Smooth muscle cell (in vitro differentiated cells): Measurements from ENCODE around the gene IL26. TPM values are rescaled to one million over a fixed set of nuclear protein-coding genes. Genes with fewer than 3 reads are reported as not detected.

Source experiments
- DNase-seq: peaks from one replicate; lab custom pipeline; 2025; ENCODE audit not compliant: unreplicated experiment; lab: John Stamatoyannopoulos, UW
- H2AFZ ChIP-seq: fragments of 200-600 bp; sonication (generic); 2 replicates; pipeline ENCODE4 v1.6.0; 2016; ENCODE audit warnings: antibody characterized with exemption, low read depth, mild to moderate bottlenecking
- H3F3A ChIP-seq: fragments of 200-600 bp; sonication (generic); 2 replicates; pipeline ENCODE4 v1.6.0; 2017; ENCODE audit warnings: antibody characterized with exemption, low read depth
- H3K27ac ChIP-seq: fragments of 200-600 bp; sonication (generic); 2 replicates; pipeline ENCODE4 v1.5.1; 2016; ENCODE audit warnings: low read depth, mild to moderate bottlenecking
- H3K27me3 ChIP-seq: fragments of 200-600 bp; sonication (generic); 2 replicates; pipeline ENCODE4 v1.6.1; 2016; ENCODE audit warnings: low read depth, mild to moderate bottlenecking
- H3K36me3 ChIP-seq: fragments of 200-600 bp; sonication (generic); 2 replicates; pipeline ENCODE4 v1.5.1; 2016; ENCODE audit warnings: low read depth
- H3K4me1 ChIP-seq: fragments of 200-600 bp; sonication (generic); 2 replicates; pipeline ENCODE4 v1.5.1; 2016; ENCODE audit warnings: low read depth
- H3K4me2 ChIP-seq: fragments of 200-600 bp; sonication (generic); 2 replicates; pipeline ENCODE4 v1.6.0; 2016; ENCODE audit warnings: mild to moderate bottlenecking
- H3K4me3 ChIP-seq: fragments of 200-600 bp; sonication (generic); 2 replicates; pipeline ENCODE4 v1.5.1; 2016; ENCODE audit warnings: mild to moderate bottlenecking
- H3K79me2 ChIP-seq: fragments of 200-600 bp; sonication (generic); 2 replicates; pipeline ENCODE4 v1.6.0; 2016; ENCODE audit warnings: low read depth, mild to moderate bottlenecking
- H3K9ac ChIP-seq: fragments of 200-600 bp; sonication (generic); 2 replicates; pipeline ENCODE4 v1.6.0; 2016; ENCODE audit warnings: low read depth
- H3K9me3 ChIP-seq: fragments of 200-600 bp; sonication (generic); replicated peaks from 2 replicates; pipeline ENCODE4 v1.5.1; 2016; ENCODE audit warnings: low read depth
- H4K20me1 ChIP-seq: fragments of 200-600 bp; sonication (generic); 2 replicates; pipeline ENCODE4 v1.6.0; 2016; ENCODE audit warnings: low read depth
- WGBS: methylation state at CpG from one replicate; pipeline ENCODE4 v1.1.7; 2016; ENCODE audit warnings: low lambda C conversion rate; 5-methylcytosine and 5-hydroxymethylcytosine counted together
- polyA plus RNA-seq: library from polyadenylated mRNA; unstranded; fragments of >200 nt; fragmentation: Nextera tagmentation; extraction: Ambion mirVana; gene quantifications from 2 replicates; pipeline ENCODE4 v1.2.1, GENCODE V29; 2016
- total RNA-seq: library from RNA; depleted of rRNA; stranded (reverse); fragments of >200 nt; gene quantifications from 2 replicates; pipeline ENCODE4 v1.2.3, GENCODE V29; 2014
- TF ChIP-seq, protein P1 (sequence below): fragments of 200-600 bp; sonication (generic); IDR thresholded peaks from 2 replicates; pipeline ENCODE4 v1.5.1; 2017; ENCODE audit warnings: borderline replicate concordance, mild to moderate bottlenecking, antibody characterized with exemption; ENCODE audit not compliant: insufficient read depth, poor library complexity, severe bottlenecking

Gene IL26
- total and polyA plus RNA-seq, 2 experiments from 2014 or later: not detected

DNA sequence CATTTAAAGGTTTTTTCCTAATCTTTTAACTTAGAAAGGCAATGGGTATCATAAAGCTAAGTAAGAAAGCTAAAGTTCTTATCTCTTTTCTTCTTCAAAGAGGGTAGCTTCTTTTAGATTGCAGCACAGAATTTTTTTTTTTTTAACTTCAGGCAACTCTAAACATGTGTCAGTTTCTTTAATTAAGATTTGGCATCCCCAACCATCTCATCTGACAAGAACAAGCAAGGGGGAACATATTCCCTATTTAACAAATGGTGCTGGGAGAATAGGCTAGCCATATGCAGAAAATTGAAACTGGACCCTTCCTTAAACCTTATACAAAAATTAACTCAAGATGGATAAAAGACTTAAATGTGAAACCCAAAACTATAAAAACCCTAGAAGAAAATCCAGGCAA lies 51.8 kb downstream of the IL26 start:
- Histone ChIP-seq H3K9ac (no peak overlapping the region), H3K36me3 (no peaks in the 10 kb centered on the region), H4K20me1 (no peaks in the 10 kb centered on the region), H3K79me2 (no peaks in the 10 kb centered on the region), H3K4me3 (no peak overlapping the region), H2AFZ (no peak overlapping the region), H3K27me3 (no peaks in the 10 kb centered on the region), H3K4me2 (no peak overlapping the region), H3K27ac (no peak overlapping the region), H3F3A (no peaks in the 10 kb centered on the region), H3K4me1 (peaks cover 6% of the 10 kb centered on the region), H3K9me3 (no peaks in the 10 kb centered on the region)
- no peak for DNase-seq
- TF ChIP-seq, protein P1, sequence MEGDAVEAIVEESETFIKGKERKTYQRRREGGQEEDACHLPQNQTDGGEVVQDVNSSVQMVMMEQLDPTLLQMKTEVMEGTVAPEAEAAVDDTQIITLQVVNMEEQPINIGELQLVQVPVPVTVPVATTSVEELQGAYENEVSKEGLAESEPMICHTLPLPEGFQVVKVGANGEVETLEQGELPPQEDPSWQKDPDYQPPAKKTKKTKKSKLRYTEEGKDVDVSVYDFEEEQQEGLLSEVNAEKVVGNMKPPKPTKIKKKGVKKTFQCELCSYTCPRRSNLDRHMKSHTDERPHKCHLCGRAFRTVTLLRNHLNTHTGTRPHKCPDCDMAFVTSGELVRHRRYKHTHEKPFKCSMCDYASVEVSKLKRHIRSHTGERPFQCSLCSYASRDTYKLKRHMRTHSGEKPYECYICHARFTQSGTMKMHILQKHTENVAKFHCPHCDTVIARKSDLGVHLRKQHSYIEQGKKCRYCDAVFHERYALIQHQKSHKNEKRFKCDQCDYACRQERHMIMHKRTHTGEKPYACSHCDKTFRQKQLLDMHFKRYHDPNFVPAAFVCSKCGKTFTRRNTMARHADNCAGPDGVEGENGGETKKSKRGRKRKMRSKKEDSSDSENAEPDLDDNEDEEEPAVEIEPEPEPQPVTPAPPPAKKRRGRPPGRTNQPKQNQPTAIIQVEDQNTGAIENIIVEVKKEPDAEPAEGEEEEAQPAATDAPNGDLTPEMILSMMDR: no peak

DNA sequence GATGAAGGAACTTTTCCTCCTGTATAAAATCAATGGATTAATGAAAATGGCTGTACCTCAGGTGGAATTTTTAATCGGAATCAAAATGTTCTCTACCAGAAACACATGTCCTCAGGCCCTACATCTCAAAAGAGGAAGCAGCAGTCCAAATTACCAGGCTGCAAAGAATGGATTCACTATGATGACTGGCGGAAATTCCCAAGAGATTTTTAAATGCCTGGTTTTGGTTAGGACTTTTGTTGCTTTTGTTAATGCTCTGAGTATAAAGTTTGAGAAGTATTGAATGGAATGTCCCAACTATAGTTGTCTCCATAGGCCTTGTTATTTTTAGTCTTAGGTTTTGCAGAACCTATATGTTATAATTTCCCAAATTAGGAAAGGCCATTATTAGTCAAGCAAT lies 54.9 kb downstream of the IL26 start:
- Histone ChIP-seq H3K4me2 (no peak overlapping the region), H3F3A (no peaks in the 10 kb centered on the region), H3K27ac (no peak overlapping the region), H4K20me1 (no peaks in the 10 kb centered on the region), H3K9ac (no peak overlapping the region), H3K79me2 (no peaks in the 10 kb centered on the region), H3K27me3 (no peaks in the 10 kb centered on the region), H3K4me3 (no peak overlapping the region), H3K36me3 (no peaks in the 10 kb centered on the region), H2AFZ (no peak overlapping the region), H3K4me1 (no peaks in the 10 kb centered on the region), H3K9me3 (no peaks in the 10 kb centered on the region)
- TF ChIP-seq, protein P1: no peak
- WGBS: 94% methylated on average over 2 of the region's 2 CpGs
- no peak for DNase-seq

DNA sequence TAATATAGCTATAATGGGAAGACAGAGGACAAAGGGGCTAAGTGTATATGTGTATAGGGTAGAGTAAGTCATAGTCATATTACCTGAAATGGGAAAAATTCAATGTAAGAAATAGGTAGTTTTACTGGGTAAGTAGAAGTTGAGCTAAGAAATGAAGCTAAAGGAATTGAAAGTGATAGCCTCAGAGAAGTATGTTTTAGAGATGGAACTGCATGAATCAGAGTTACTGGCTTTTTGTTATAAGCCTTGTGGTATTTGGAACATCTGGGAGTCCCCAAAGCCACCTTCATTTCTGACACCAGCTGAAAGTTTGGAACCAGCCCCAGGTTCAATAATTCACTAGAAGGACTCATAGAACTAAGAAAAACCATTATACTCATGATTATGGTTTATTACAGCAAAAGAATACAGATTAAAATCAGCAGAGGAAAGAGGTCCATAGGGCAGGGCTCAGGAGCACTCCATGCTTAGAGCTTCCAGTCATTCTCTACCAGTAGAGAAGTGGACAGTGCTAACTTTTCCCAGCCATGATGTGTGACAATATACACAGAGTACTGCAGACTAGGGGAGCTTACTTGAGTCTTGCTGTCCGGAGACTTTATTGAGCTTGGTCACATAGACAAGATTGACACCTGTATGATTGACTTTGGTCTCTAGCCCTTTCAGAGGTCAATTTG lies 56.3 kb downstream of the IL26 start:
- no peaks in the 10 kb centered on the region for H3K4me1 ChIP-seq
- no peaks in the 10 kb centered on the region for H3K27me3 ChIP-seq
- H3F3A ChIP-seq: no peaks in the 10 kb centered on the region
- no peaks in the 10 kb centered on the region for H4K20me1 ChIP-seq
- H3K79me2 ChIP-seq: no peaks in the 10 kb centered on the region
- no peak overlapping the region for H2AFZ ChIP-seq
- no peak overlapping the region for H3K4me3 ChIP-seq
- H3K4me2 ChIP-seq: no peak overlapping the region
- H3K9ac ChIP-seq: no peak overlapping the region
- no peaks in the 10 kb centered on the region for H3K9me3 ChIP-seq
- TF ChIP-seq, protein P1: no peak
- no peak overlapping the region for H3K27ac ChIP-seq
- H3K36me3 ChIP-seq: no peaks in the 10 kb centered on the region
- WGBS: 81% methylated on average over 1 of the region's 1 CpG
- no peak for DNase-seq

DNA sequence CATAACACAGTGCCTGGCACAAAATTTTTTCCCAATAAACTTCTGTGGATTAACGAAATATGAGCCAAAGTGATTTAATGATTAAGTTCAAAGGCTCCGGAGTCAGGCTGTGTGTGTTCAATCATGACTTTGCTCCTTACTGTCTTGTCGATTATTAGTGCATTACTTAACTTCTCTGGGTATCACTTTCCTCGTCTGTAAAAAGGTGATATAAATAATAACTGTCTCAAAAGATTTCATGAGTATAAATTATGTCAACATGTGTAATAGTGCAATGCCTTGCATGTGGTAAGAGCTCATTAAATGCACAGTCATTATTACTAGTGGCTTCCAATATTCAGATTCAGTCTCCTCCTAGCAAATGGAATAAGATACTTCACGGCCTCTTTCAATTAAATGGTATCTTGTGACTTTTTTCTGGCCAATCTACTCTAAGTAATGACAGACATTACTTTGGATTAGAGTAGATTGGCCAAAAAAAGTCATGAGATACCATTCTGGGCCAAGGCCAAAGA lies 59.2 kb downstream of the IL26 start:
- no peak overlapping the region for H2AFZ ChIP-seq
- H3K4me3 ChIP-seq: no peak overlapping the region

More for the DNA sequence above, 59.2 kb downstream of the IL26 start:
- Histone ChIP-seq H3F3A (no peaks in the 10 kb centered on the region), H3K27ac (no peak overlapping the region), H3K9ac (no peak overlapping the region), H3K4me1 (no peaks in the 10 kb centered on the region), H3K4me2 (no peak overlapping the region), H3K36me3 (no peaks in the 10 kb centered on the region), H3K9me3 (no peaks in the 10 kb centered on the region), H3K79me2 (no peaks in the 10 kb centered on the region), H3K27me3 (no peaks in the 10 kb centered on the region), H4K20me1 (no peaks in the 10 kb centered on the region)
- DNase-seq: no peak
- WGBS: 71% methylated on average over 5 of the region's 5 CpGs
- TF ChIP-seq, protein P1: no peak
